ENCODE data around the gene SIL1.
"Not testable (repeated sequence)": the region's sequence is repeated elsewhere in the genome, so short reads cannot be mapped to it uniquely, and the experiment has no call there.

SIL1 gene

GRCh38 chr5:139205124-139205523, 7.0 kb upstream of the SIL1 start:
- no peaks in the 10 kb centered on the region for H3K9me3 ChIP-seq (ENCODE audit: control insufficient read depth in 5 of 5, low read length in 5 of 5)
- H3K27me3 ChIP-seq (ENCODE audit: control insufficient read depth in 5 of 5, insufficient read depth in 4 of 5, low read length in 5 of 5): no peaks in the 10 kb centered on the region
- no peak overlapping the region for H3K27ac ChIP-seq (ENCODE audit: low read depth, low read length)
- H3K36me3 ChIP-seq (ENCODE audit: control insufficient read depth in 5 of 5, insufficient read depth in 5 of 5, low read length in 5 of 5): no peaks in the 10 kb centered on the region
- H3K4me1 ChIP-seq (ENCODE audit: control insufficient read depth in 5 of 5, insufficient read depth in 5 of 5, low read length in 5 of 5): no peaks in the 10 kb centered on the region
- H3K9ac ChIP-seq (ENCODE audit: low read length in 5 of 5): no peak overlapping the region
- H3K4me3 ChIP-seq (ENCODE audit: low read depth in 1 of 5, low read length in 5 of 5): no peak overlapping the region

- H3K36me3 ChIP-seq (ENCODE audit: control insufficient read depth in 5 of 5, insufficient read depth in 5 of 5, low read length in 5 of 5): no peaks in the 10 kb centered on the region
- no peaks in the 10 kb centered on the region for H3K9me3 ChIP-seq (ENCODE audit: control insufficient read depth in 5 of 5, low read length in 5 of 5)
- no peaks in the 10 kb centered on the region for H3K4me1 ChIP-seq (ENCODE audit: control insufficient read depth in 5 of 5, insufficient read depth in 5 of 5, low read length in 5 of 5)
These were observed 6.0 kb upstream of the SIL1 start for GRCh38 chr5:139204196-139204595.

DNA sequence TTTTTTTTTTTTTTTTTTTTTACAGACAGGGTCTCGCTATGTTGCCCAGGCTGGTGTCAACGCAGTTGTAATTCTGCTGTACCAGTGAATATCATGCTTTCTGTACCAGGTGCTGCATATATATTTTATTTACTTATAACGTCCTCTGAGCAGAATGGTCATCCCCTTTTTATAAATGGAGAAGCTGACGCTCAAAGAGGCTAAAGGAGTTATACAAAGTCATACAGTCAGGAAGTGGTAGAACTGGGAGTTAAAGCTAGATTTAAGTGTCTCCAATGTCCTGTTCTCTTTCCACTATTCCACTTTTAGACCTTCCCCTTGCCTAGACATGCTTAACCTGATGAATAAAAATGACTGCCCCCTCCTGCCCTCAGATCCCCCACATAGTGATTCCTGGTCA, 1.2 kb upstream of the SIL1 start:
- H3K27ac ChIP-seq (ENCODE audit: low read depth, low read length): no peak overlapping the region
- no peak overlapping the region for H3K4me3 ChIP-seq (ENCODE audit: low read depth in 1 of 5, low read length in 5 of 5)
- no peak overlapping the region for H3K9ac ChIP-seq (ENCODE audit: low read length in 5 of 5)
- peaks cover 2 to 20% (median 13%) of the 10 kb centered on the region in 5 donors for H3K4me1 ChIP-seq (ENCODE audit: control insufficient read depth in 5 of 5, insufficient read depth in 5 of 5, low read length in 5 of 5)
- H3K9me3 ChIP-seq (ENCODE audit: control insufficient read depth in 5 of 5, low read length in 5 of 5): no peaks in the 10 kb centered on the region
- no peaks in the 10 kb centered on the region for H3K36me3 ChIP-seq (ENCODE audit: control insufficient read depth in 5 of 5, insufficient read depth in 5 of 5, low read length in 5 of 5)
- no peaks in the 10 kb centered on the region for H3K27me3 ChIP-seq (ENCODE audit: control insufficient read depth in 5 of 5, insufficient read depth in 4 of 5, low read length in 5 of 5)

More at GRCh38 chr5:139204196-139204595, 6.0 kb upstream of the SIL1 start:
- Histone ChIP-seq H3K27me3 (ENCODE audit: control insufficient read depth in 5 of 5, insufficient read depth in 4 of 5, low read length in 5 of 5) (no peaks in the 10 kb centered on the region), H3K27ac (ENCODE audit: low read depth, low read length) (no peak overlapping the region), H3K9ac (ENCODE audit: low read length in 5 of 5) (no peak overlapping the region), H3K4me3 (ENCODE audit: low read depth in 1 of 5, low read length in 5 of 5) (no peak overlapping the region)

GRCh38 chr5:139196296-139196956, 1.7 kb downstream of the SIL1 start:
- Histone ChIP-seq H3K27ac (ENCODE audit: low read depth, low read length) (peak overlapping the region; percentile 96), H3K4me1 (ENCODE audit: control insufficient read depth in 5 of 5, insufficient read depth in 5 of 5, low read length in 5 of 5) (peaks cover 2 to 20% (median 13%) of the 10 kb centered on the region in 5 donors), H3K9ac (ENCODE audit: low read length in 5 of 5) (peak overlapping the region in 1 of 5 donors; percentile 16), H3K4me3 (ENCODE audit: low read depth in 1 of 5, low read length in 5 of 5) (no peak overlapping the region), H3K36me3 (ENCODE audit: control insufficient read depth in 5 of 5, insufficient read depth in 5 of 5, low read length in 5 of 5) (peaks cover 0 to 3% (median 0%) of the 10 kb centered on the region in 5 donors), H3K9me3 (ENCODE audit: control insufficient read depth in 5 of 5, low read length in 5 of 5) (no peaks in the 10 kb centered on the region), H3K27me3 (ENCODE audit: control insufficient read depth in 5 of 5, insufficient read depth in 4 of 5, low read length in 5 of 5) (no peaks in the 10 kb centered on the region)

GRCh38 chr5:139194486-139194885, 3.7 kb downstream of the SIL1 start:
- Histone ChIP-seq H3K27me3 (ENCODE audit: control insufficient read depth in 5 of 5, insufficient read depth in 4 of 5, low read length in 5 of 5) (no peaks in the 10 kb centered on the region), H3K9ac (ENCODE audit: low read length in 5 of 5) (no peak overlapping the region), H3K4me1 (ENCODE audit: control insufficient read depth in 5 of 5, insufficient read depth in 5 of 5, low read length in 5 of 5) (peaks cover 4 to 29% (median 22%) of the 10 kb centered on the region in 5 donors), H3K36me3 (ENCODE audit: control insufficient read depth in 5 of 5, insufficient read depth in 5 of 5, low read length in 5 of 5) (peaks cover 0 to 3% (median 0%) of the 10 kb centered on the region in 5 donors), H3K9me3 (ENCODE audit: control insufficient read depth in 5 of 5, low read length in 5 of 5) (no peaks in the 10 kb centered on the region), H3K27ac (ENCODE audit: low read depth, low read length) (no peak overlapping the region), H3K4me3 (ENCODE audit: low read depth in 1 of 5, low read length in 5 of 5) (no peak overlapping the region)

GRCh38 chr5:139193928-139194327, 4.2 kb downstream of the SIL1 start:
- no peak overlapping the region for H3K9ac ChIP-seq (ENCODE audit: low read length in 5 of 5)
- no peak overlapping the region for H3K4me3 ChIP-seq (ENCODE audit: low read depth in 1 of 5, low read length in 5 of 5)
- no peaks in the 10 kb centered on the region for H3K27me3 ChIP-seq (ENCODE audit: control insufficient read depth in 5 of 5, insufficient read depth in 4 of 5, low read length in 5 of 5)
- no peaks in the 10 kb centered on the region for H3K9me3 ChIP-seq (ENCODE audit: control insufficient read depth in 5 of 5, low read length in 5 of 5)
- peaks cover 4 to 29% (median 27%) of the 10 kb centered on the region in 5 donors for H3K4me1 ChIP-seq (ENCODE audit: control insufficient read depth in 5 of 5, insufficient read depth in 5 of 5, low read length in 5 of 5)
- peaks cover 0 to 3% (median 0%) of the 10 kb centered on the region in 5 donors for H3K36me3 ChIP-seq (ENCODE audit: control insufficient read depth in 5 of 5, insufficient read depth in 5 of 5, low read length in 5 of 5)
- H3K27ac ChIP-seq (ENCODE audit: low read depth, low read length): no peak overlapping the region

- not testable (repeated sequence) for H3K27ac ChIP-seq (ENCODE audit: low read depth, low read length); H3K36me3 ChIP-seq (ENCODE audit: control insufficient read depth in 5 of 5, insufficient read depth in 5 of 5, low read length in 5 of 5); H3K27me3 ChIP-seq (ENCODE audit: control insufficient read depth in 5 of 5, insufficient read depth in 4 of 5, low read length in 5 of 5); H3K9ac ChIP-seq (ENCODE audit: low read length in 5 of 5); H3K4me3 ChIP-seq (ENCODE audit: low read depth in 1 of 5, low read length in 5 of 5); H3K9me3 ChIP-seq (ENCODE audit: control insufficient read depth in 5 of 5, low read length in 5 of 5)
- H3K4me1 ChIP-seq (ENCODE audit: control insufficient read depth in 5 of 5, insufficient read depth in 5 of 5, low read length in 5 of 5): peaks cover 4 to 37% (median 27%) of the 10 kb centered on the region in 5 donors
These were observed 5.3 kb downstream of the SIL1 start for GRCh38 chr5:139192906-139193305.

GRCh38 chr5:139191954-139192353, 6.2 kb downstream of the SIL1 start:
- H3K9ac ChIP-seq (ENCODE audit: low read length in 5 of 5); H3K4me3 ChIP-seq (ENCODE audit: low read depth in 1 of 5, low read length in 5 of 5); H3K9me3 ChIP-seq (ENCODE audit: control insufficient read depth in 5 of 5, low read length in 5 of 5); H3K27ac ChIP-seq (ENCODE audit: low read depth, low read length); H3K36me3 ChIP-seq (ENCODE audit: control insufficient read depth in 5 of 5, insufficient read depth in 5 of 5, low read length in 5 of 5); H3K27me3 ChIP-seq (ENCODE audit: control insufficient read depth in 5 of 5, insufficient read depth in 4 of 5, low read length in 5 of 5): not testable (repeated sequence)
- H3K4me1 ChIP-seq (ENCODE audit: control insufficient read depth in 5 of 5, insufficient read depth in 5 of 5, low read length in 5 of 5): peaks cover 2 to 31% (median 17%) of the 10 kb centered on the region in 5 donors

- peak overlapping the region; percentile 48 for H3K27ac ChIP-seq (ENCODE audit: low read depth, low read length)
- H3K4me1 ChIP-seq (ENCODE audit: control insufficient read depth in 5 of 5, insufficient read depth in 5 of 5, low read length in 5 of 5): peaks cover 2 to 28% (median 15%) of the 10 kb centered on the region in 5 donors
- H3K9ac ChIP-seq (ENCODE audit: low read length in 5 of 5): peak overlapping the region in 2 of 5 donors; percentile 0 to 35
These were observed 8.0 kb downstream of the SIL1 start for GRCh38 chr5:139190125-139190524.

GRCh38 chr5:139188558-139189270, 9.5 kb downstream of the SIL1 start:
- Histone ChIP-seq H3K27ac (ENCODE audit: low read depth, low read length) (no peak overlapping the region), H3K4me1 (ENCODE audit: control insufficient read depth in 5 of 5, insufficient read depth in 5 of 5, low read length in 5 of 5) (peaks cover 2 to 28% (median 15%) of the 10 kb centered on the region in 5 donors), H3K36me3 (ENCODE audit: control insufficient read depth in 5 of 5, insufficient read depth in 5 of 5, low read length in 5 of 5) (peaks cover 0 to 3% (median 0%) of the 10 kb centered on the region in 5 donors), H3K9ac (ENCODE audit: low read length in 5 of 5) (no peak overlapping the region), H3K4me3 (ENCODE audit: low read depth in 1 of 5, low read length in 5 of 5) (no peak overlapping the region), H3K27me3 (ENCODE audit: control insufficient read depth in 5 of 5, insufficient read depth in 4 of 5, low read length in 5 of 5) (no peaks in the 10 kb centered on the region), H3K9me3 (ENCODE audit: control insufficient read depth in 5 of 5, low read length in 5 of 5) (no peaks in the 10 kb centered on the region)

More at GRCh38 chr5:139190125-139190524, 8.0 kb downstream of the SIL1 start:
- Histone ChIP-seq H3K27me3 (ENCODE audit: control insufficient read depth in 5 of 5, insufficient read depth in 4 of 5, low read length in 5 of 5) (no peaks in the 10 kb centered on the region), H3K4me3 (ENCODE audit: low read depth in 1 of 5, low read length in 5 of 5) (no peak overlapping the region), H3K36me3 (ENCODE audit: control insufficient read depth in 5 of 5, insufficient read depth in 5 of 5, low read length in 5 of 5) (peaks cover 0 to 3% (median 0%) of the 10 kb centered on the region in 5 donors), H3K9me3 (ENCODE audit: control insufficient read depth in 5 of 5, low read length in 5 of 5) (no peaks in the 10 kb centered on the region)

Data from subcutaneous abdominal adipose tissue (tissue), 5 donors.